GM23338 (cell line): ENCODE results near the gene PELI1. TPM values are rescaled to one million over a fixed set of nuclear protein-coding genes. Genes with fewer than 3 reads are reported as not detected.

Experiments used
- ATAC-seq: fragments of 200-7000 bp; cut with Tn5 transposase; 3 replicates; pipeline ENCODE4 v1.9.1; 2020
- DNase-seq: peaks from one replicate; pipeline ENCODE4 v3.0.0-alpha.2; 2015; ENCODE audit warnings: low spot score
- H2AFZ ChIP-seq: fragments of 200-600 bp; sonication (generic); 2 replicates; pipeline ENCODE4 v1.8.0; 2016; ENCODE audit warnings: antibody characterized with exemption, mild to moderate bottlenecking, moderate library complexity
- H3F3A ChIP-seq: fragments of 200-600 bp; sonication (generic); replicated peaks from 2 replicates; pipeline ENCODE4 v1.8.0; 2017; ENCODE audit warnings: antibody characterized with exemption, mixed run types, low read depth
- H3K27ac ChIP-seq: fragments of 200-600 bp; sonication (generic); 2 replicates; pipeline ENCODE4 v1.6.1; 2016; ENCODE audit warnings: low read depth
- H3K27me3 ChIP-seq: fragments of 200-600 bp; sonication (generic); 2 replicates; pipeline ENCODE4 v1.8.0; 2016; ENCODE audit warnings: mild to moderate bottlenecking, mixed run types, moderate library complexity; ENCODE audit not compliant: insufficient read depth
- H3K36me3 ChIP-seq: fragments of 200-600 bp; sonication (generic); 2 replicates; pipeline ENCODE4 v1.8.0; 2016; ENCODE audit warnings: mild to moderate bottlenecking; ENCODE audit not compliant: insufficient read depth
- H3K4me1 ChIP-seq: fragments of 200-600 bp; sonication (generic); 2 replicates; pipeline ENCODE4 v1.8.0; 2016; ENCODE audit warnings: mild to moderate bottlenecking, moderate library complexity; ENCODE audit not compliant: insufficient read depth
- H3K4me2 ChIP-seq: fragments of 200-600 bp; sonication (generic); 2 replicates; pipeline ENCODE4 v1.7.1; 2017; ENCODE audit warnings: mixed run types
- H3K4me3 ChIP-seq: fragments of 200-600 bp; sonication (generic); 2 replicates; pipeline ENCODE4 v1.6.1; 2016; ENCODE audit warnings: mixed run types
- H3K79me2 ChIP-seq: fragments of 200-600 bp; sonication (generic); replicated peaks from 2 replicates; pipeline ENCODE4 v1.8.0; 2017; ENCODE audit warnings: mild to moderate bottlenecking; ENCODE audit not compliant: insufficient read depth
- H3K9me2 ChIP-seq: fragments of 200-600 bp; sonication (generic); 2 replicates; pipeline ENCODE4 v1.8.0; 2017; ENCODE audit not compliant: insufficient read depth
- H4K20me1 ChIP-seq: fragments of 200-600 bp; sonication (generic); replicated peaks from 2 replicates; pipeline ENCODE4 v1.8.0; 2017; ENCODE audit warnings: mild to moderate bottlenecking; ENCODE audit not compliant: insufficient read depth
- H3K27ac Mint-ChIP-seq: 2 replicates; pipeline ENCODE4 v1.8.0; 2020; ENCODE audit warnings: inconsistent platforms, mild to moderate bottlenecking, moderate library complexity, mixed read lengths
- H3K27me3 Mint-ChIP-seq: 3 replicates; pipeline ENCODE4 v1.8.0; 2022; ENCODE audit warnings: low read depth, mild to moderate bottlenecking, moderate library complexity, mixed read lengths, inconsistent platforms; ENCODE audit not compliant: insufficient read depth, poor library complexity
- H3K36me3 Mint-ChIP-seq: 3 replicates; pipeline ENCODE4 v1.8.0; 2021; ENCODE audit warnings: low read depth, mild to moderate bottlenecking, inconsistent platforms, moderate library complexity, mixed read lengths
- H3K4me1 Mint-ChIP-seq: 3 replicates; pipeline ENCODE4 v1.8.0; 2020; ENCODE audit warnings: mild to moderate bottlenecking, inconsistent platforms, mixed read lengths
- H3K4me3 Mint-ChIP-seq: 3 replicates; pipeline ENCODE4 v1.8.0; 2021; ENCODE audit warnings: moderate library complexity, mild to moderate bottlenecking, inconsistent platforms, mixed read lengths
- H3K9me3 Mint-ChIP-seq: 3 replicates; pipeline ENCODE4 v1.8.0; 2020; ENCODE audit warnings: moderate library complexity, mild to moderate bottlenecking, inconsistent platforms, mixed read lengths
- CREB1 ChIP-seq: fragments of 250-450 bp; sonication (Bioruptor Pico); IDR thresholded peaks from 2 replicates; pipeline ENCODE4 v1.5.0; 2020; ENCODE audit warnings: low read depth, mild to moderate bottlenecking, moderate library complexity
- EZH2 ChIP-seq: fragments of 200-600 bp; sonication (generic); IDR thresholded peaks from one replicate; pipeline ENCODE4 v1.8.0; 2017; ENCODE audit warnings: antibody characterized with exemption, mild to moderate bottlenecking, low read depth; ENCODE audit not compliant: unreplicated experiment
- EZH2phosphoT487 ChIP-seq: fragments of 200-600 bp; sonication (generic); IDR thresholded peaks from one replicate; pipeline ENCODE4 v1.8.1; 2018; ENCODE audit warnings: antibody characterized with exemption; ENCODE audit not compliant: unreplicated experiment
- ZNF331 ChIP-seq: fragments of 250-450 bp; sonication (Bioruptor Pico); IDR thresholded peaks from 2 replicates; pipeline ENCODE4 v1.5.0; 2020; ENCODE audit warnings: low read depth, mild to moderate bottlenecking, moderate library complexity
- ZNF462 ChIP-seq: fragments of 250-450 bp; sonication (Bioruptor Pico); IDR thresholded peaks from 2 replicates; pipeline ENCODE4 v1.5.0; 2020; ENCODE audit warnings: mild to moderate bottlenecking, moderate library complexity
- polyA plus RNA-seq: library from polyadenylated mRNA; unstranded; fragments of >200 nt; fragmentation: Nextera tagmentation; extraction: Ambion mirVana; gene quantifications from 2 replicates; pipeline ENCODE4 v1.2.1, GENCODE V29; 2016
- total RNA-seq: library from RNA; depleted of rRNA; stranded (reverse); fragments of >200 nt; shearing (Covaris generic); gene quantifications from 2 replicates; pipeline ENCODE4 v1.2.3, GENCODE V29; 2014

The PELI1 gene
- total and polyA plus RNA-seq, 2 experiments from 2014 or later, result 32.4 to 61.8 TPM

- TF ChIP-seq ZNF462 (CRISPR knock-in tag), result no peak
- TF ChIP-seq CREB1 (CRISPR knock-in tag), result no peak
These were observed 19.6 kb downstream of the PELI1 start (continued) for GRCh38 chr2:64124571-64124970.

- no peak for TF ChIP-seq EZH2phosphoT487
- TF ChIP-seq ZNF331, result no peak
- no peak overlapping the region for H3K4me2 ChIP-seq
- H3K27ac Mint-ChIP-seq, result no peak overlapping the region
- DNase-seq, result no peak
- H3K27ac ChIP-seq, result no peak overlapping the region
- H3K27me3 ChIP-seq, result no peaks in the 10 kb centered on the region
- peaks cover 36% of the 10 kb centered on the region for H4K20me1 ChIP-seq
- no peaks in the 10 kb centered on the region for H3K36me3 ChIP-seq
- no peaks in the 10 kb centered on the region for H3K27me3 Mint-ChIP-seq
- peaks cover 99% of the 10 kb centered on the region for H3K79me2 ChIP-seq
- no peak overlapping the region for H2AFZ ChIP-seq
- no peaks in the 10 kb centered on the region for H3F3A ChIP-seq
- peaks cover 50% of the 10 kb centered on the region for H3K4me1 Mint-ChIP-seq
- ATAC-seq, result no peak
- H3K9me3 Mint-ChIP-seq, result no peaks in the 10 kb centered on the region
- no peak overlapping the region for H3K4me3 ChIP-seq
- H3K4me1 ChIP-seq, result peaks cover 35% of the 10 kb centered on the region
- H3K9me2 ChIP-seq, result no peaks in the 10 kb centered on the region
- H3K36me3 Mint-ChIP-seq, result peaks cover 15% of the 10 kb centered on the region; the same call in 2 of the 3 replicates
- H3K4me3 Mint-ChIP-seq, result no peak overlapping the region
These were observed 20.1 kb downstream of the PELI1 start for GRCh38 chr2:64124168-64124567.

GRCh38 chr2:64123740-64124139 is 20.5 kb downstream of the PELI1 start:
- H3K4me2 ChIP-seq, result no peak overlapping the region
- Mint-ChIP-seq H3K36me3 (peaks cover 15% of the 10 kb centered on the region; the same call in 2 of the 3 replicates), H3K4me3 (no peak overlapping the region), H3K27me3 (no peaks in the 10 kb centered on the region), H3K9me3 (no peaks in the 10 kb centered on the region), H3K27ac (no peak overlapping the region), H3K4me1 (peaks cover 47% of the 10 kb centered on the region)
- no peak overlapping the region for H2AFZ ChIP-seq
- H4K20me1 ChIP-seq, result peaks cover 36% of the 10 kb centered on the region
- peaks cover 99% of the 10 kb centered on the region for H3K79me2 ChIP-seq
- H3K4me3 ChIP-seq, result no peak overlapping the region
- H3K9me2 ChIP-seq, result no peaks in the 10 kb centered on the region
- no peaks in the 10 kb centered on the region for H3K27me3 ChIP-seq
- no peaks in the 10 kb centered on the region for H3F3A ChIP-seq
- no peak for ATAC-seq
- peak overlapping the region; percentile 11; the same call in 1 of the 2 replicates for H3K27ac ChIP-seq
- H3K36me3 ChIP-seq, result no peaks in the 10 kb centered on the region
- H3K4me1 ChIP-seq, result peaks cover 30% of the 10 kb centered on the region
- DNase-seq, result no peak
- TF ChIP-seq EZH2 (no peak), ZNF462 (CRISPR knock-in tag) (no peak)
